Lower lobe of right lung (tissue), 2 donors: Measurements from ENCODE around the gene ARHGEF28. TPM values are rescaled to one million over a fixed set of nuclear protein-coding genes. Genes with fewer than 3 reads are reported as not detected.
A peak's percentile ranks its signal among the peaks of the same experiment; 100 is the strongest.

Experiments
- ATAC-seq, 2 donors: fragments of 200-7000 bp; cut with Tn5 transposase; one replicate each; pipeline ENCODE4 v1.9.1; 2020 to 2022; ENCODE audit warnings: mild to moderate bottlenecking in 2 of 2, moderate library complexity in 2 of 2
- DNase-seq: peaks from one replicate; pipeline ENCODE4 v3.0.0-alpha.2; 2020
- H3K27ac ChIP-seq: fragments of 200-600 bp; one replicate; pipeline ENCODE4 v1.8.0; 2022
- H3K27me3 ChIP-seq: fragments of 200-600 bp; one replicate; pipeline ENCODE4 v1.8.0; 2022; ENCODE audit warnings: low read depth
- H3K36me3 ChIP-seq: fragments of 200-600 bp; one replicate; pipeline ENCODE4 v1.8.0; 2022; ENCODE audit warnings: mild to moderate bottlenecking
- H3K4me1 ChIP-seq: fragments of 200-600 bp; one replicate; pipeline ENCODE4 v1.8.0; 2022
- H3K4me3 ChIP-seq: fragments of 200-600 bp; one replicate; pipeline ENCODE4 v1.8.0; 2022; ENCODE audit warnings: mild to moderate bottlenecking
- H3K9me3 ChIP-seq: fragments of 200-600 bp; one replicate; pipeline ENCODE4 v1.8.0; 2022
- intact Hi-C: fragments of 100-400 bp; cut with DNase I; formaldehyde crosslinking; loops from one replicate; pipeline ENCODE4 v1.11.0; 2022
- long read RNA-seq: library from polyadenylated mRNA; unstranded; transcript quantifications from one replicate; pipeline ENCODE4 v2.0.0, GENCODE V29; 2021
- total RNA-seq: library from RNA; stranded (reverse); fragmentation: NEBNext Ultra II Directional; extraction: Animal tissue kit (Norgen Biotek cat#: 25700); gene quantifications from one replicate; pipeline ENCODE4 v1.2.1, GENCODE V29; 2021
- TF ChIP-seq, protein P1 (sequence below): fragments of 200-600 bp; IDR thresholded peaks from one replicate; pipeline ENCODE4 v1.8.0; 2022; ENCODE audit warnings: antibody characterized with exemption, mild to moderate bottlenecking
- donor health status: DM: no; HTN: yes; CAD: no; lungs with severe emphysema.

ARHGEF28 gene, protein sequence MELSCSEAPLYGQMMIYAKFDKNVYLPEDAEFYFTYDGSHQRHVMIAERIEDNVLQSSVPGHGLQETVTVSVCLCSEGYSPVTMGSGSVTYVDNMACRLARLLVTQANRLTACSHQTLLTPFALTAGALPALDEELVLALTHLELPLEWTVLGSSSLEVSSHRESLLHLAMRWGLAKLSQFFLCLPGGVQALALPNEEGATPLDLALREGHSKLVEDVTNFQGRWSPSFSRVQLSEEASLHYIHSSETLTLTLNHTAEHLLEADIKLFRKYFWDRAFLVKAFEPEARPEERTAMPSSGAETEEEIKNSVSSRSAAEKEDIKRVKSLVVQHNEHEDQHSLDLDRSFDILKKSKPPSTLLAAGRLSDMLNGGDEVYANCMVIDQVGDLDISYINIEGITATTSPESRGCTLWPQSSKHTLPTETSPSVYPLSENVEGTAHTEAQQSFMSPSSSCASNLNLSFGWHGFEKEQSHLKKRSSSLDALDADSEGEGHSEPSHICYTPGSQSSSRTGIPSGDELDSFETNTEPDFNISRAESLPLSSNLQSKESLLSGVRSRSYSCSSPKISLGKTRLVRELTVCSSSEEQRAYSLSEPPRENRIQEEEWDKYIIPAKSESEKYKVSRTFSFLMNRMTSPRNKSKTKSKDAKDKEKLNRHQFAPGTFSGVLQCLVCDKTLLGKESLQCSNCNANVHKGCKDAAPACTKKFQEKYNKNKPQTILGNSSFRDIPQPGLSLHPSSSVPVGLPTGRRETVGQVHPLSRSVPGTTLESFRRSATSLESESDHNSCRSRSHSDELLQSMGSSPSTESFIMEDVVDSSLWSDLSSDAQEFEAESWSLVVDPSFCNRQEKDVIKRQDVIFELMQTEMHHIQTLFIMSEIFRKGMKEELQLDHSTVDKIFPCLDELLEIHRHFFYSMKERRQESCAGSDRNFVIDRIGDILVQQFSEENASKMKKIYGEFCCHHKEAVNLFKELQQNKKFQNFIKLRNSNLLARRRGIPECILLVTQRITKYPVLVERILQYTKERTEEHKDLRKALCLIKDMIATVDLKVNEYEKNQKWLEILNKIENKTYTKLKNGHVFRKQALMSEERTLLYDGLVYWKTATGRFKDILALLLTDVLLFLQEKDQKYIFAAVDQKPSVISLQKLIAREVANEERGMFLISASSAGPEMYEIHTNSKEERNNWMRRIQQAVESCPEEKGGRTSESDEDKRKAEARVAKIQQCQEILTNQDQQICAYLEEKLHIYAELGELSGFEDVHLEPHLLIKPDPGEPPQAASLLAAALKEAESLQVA (N-terminal part only)
- 30.4 TPM for total RNA-seq
- long read RNA-seq, full-length matches to known transcripts, result 3 of 50 reads
- long read RNA-seq, partial matches to known transcripts, result 35 of 50 reads
- long read RNA-seq, other reads (novel, unspliced or antisense), result 12 of 50 reads

DNA sequence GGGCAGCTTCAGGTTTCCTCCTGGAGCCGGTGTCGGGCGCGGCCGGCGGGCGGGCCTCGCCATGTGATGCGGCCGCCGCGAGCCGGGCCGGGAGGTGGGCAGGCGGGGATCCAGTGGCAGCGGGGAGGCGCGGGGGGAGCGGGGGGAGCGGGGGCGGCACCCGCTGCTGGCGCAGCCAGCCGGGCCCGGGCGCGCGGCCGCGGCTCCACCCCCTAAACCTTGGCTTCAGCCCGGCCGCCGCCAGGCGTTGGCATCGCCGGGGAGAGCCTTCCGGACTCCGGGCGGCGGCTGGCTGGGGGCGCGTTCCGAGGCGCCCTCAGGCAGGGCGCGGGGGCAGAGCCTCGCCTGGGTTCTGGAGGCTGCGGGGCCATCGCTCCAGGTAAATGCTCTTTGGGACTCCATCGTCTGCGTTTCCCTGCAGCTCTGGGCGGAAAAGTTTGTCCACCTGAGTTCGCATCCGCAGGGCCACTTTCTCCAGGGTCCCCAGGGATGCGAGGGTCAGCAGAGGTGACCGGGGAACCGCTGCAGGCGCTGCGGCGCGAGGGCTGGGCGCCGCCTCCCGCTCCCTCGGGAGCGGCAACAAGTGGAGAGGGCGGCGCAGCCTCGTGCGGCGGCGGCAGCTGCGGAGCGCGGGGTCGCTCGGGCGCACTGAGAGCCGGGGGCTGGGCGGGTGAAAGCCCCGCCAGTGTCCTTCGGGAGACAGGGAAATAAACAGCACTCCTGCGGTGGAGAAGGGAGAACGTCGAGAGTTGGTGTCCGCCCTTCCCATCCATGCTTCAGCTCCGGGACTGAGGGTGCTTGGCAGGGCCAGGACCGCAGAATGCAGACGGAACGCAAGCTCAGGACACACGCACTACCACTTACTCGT is at the start of gene ARHGEF28:
ARHGEF28 (plus strand) TSS at position 253 of the 868 bp plus-strand sequence. CDS start 58,656 bp downstream, outside the sequence.
- peaks cover 3% of the 10 kb centered on the region for H3K27me3 ChIP-seq
- H3K9me3 ChIP-seq, result no peaks in the 10 kb centered on the region
- H3K27ac ChIP-seq, result peak within 1 kb of the TSS; percentile 65
- H3K4me3 ChIP-seq, result peak within 1 kb of the TSS; percentile 76
- peak; percentile 82 for DNase-seq
- H3K36me3 ChIP-seq, result no peaks in the 10 kb centered on the region
- H3K4me1 ChIP-seq, result peaks cover 16% of the 10 kb centered on the region
- ATAC-seq, result peak; percentile 96 to 97
- TF ChIP-seq, protein P1, sequence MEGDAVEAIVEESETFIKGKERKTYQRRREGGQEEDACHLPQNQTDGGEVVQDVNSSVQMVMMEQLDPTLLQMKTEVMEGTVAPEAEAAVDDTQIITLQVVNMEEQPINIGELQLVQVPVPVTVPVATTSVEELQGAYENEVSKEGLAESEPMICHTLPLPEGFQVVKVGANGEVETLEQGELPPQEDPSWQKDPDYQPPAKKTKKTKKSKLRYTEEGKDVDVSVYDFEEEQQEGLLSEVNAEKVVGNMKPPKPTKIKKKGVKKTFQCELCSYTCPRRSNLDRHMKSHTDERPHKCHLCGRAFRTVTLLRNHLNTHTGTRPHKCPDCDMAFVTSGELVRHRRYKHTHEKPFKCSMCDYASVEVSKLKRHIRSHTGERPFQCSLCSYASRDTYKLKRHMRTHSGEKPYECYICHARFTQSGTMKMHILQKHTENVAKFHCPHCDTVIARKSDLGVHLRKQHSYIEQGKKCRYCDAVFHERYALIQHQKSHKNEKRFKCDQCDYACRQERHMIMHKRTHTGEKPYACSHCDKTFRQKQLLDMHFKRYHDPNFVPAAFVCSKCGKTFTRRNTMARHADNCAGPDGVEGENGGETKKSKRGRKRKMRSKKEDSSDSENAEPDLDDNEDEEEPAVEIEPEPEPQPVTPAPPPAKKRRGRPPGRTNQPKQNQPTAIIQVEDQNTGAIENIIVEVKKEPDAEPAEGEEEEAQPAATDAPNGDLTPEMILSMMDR, result no peak
- intact Hi-C loops, result no loop called here

DNA sequence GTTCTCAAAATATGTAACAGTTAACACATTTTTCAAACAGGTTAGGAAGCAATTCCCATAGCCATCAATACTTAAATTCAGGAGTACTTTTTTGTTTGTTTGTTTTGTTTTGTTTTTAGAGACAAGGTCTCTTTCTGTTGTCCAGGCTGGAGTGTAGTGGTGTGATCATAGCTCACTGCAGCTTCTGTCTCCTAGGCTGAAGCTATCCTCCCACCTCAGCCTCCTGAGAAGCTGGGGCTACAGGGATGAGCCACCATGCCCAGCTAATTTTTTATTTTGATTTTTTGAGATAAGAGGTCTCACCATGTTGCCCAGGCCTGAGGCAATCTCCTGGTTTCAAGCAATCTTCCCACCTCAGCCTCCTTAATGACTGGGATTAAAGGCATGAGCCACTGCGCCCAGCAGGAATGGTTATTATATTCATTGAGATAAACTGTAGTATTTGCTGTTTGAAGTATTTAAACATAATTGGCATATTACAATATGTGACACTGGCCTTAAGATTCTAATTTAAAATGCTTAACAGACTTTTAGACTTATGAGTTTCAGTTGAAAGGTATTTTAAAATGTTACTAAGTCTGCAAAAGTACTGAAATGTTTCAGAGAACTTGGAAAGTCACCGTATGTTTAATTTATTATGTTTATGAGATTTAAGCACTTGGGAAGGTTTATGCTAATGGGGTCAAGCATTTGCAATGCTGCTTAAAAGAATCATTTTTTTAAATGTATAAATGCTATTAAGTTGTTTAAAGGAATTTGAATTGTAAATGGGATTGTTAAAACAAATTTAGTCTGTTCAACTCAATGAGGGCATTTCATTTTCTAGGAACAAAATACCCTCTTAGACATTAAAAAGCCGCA is 43.5 kb upstream of the ARHGEF28 start:
- no peak overlapping the region for H3K4me3 ChIP-seq
- DNase-seq, result no peak
- intact Hi-C loops, result no loop called here
- no peak overlapping the region for H3K27ac ChIP-seq
- TF ChIP-seq, protein P1, result no peak
- no peaks in the 10 kb centered on the region for H3K4me1 ChIP-seq
- H3K36me3 ChIP-seq, result peaks cover 46% of the 10 kb centered on the region
- no peaks in the 10 kb centered on the region for H3K27me3 ChIP-seq
- ATAC-seq, result no peak
- H3K9me3 ChIP-seq, result no peaks in the 10 kb centered on the region

DNA sequence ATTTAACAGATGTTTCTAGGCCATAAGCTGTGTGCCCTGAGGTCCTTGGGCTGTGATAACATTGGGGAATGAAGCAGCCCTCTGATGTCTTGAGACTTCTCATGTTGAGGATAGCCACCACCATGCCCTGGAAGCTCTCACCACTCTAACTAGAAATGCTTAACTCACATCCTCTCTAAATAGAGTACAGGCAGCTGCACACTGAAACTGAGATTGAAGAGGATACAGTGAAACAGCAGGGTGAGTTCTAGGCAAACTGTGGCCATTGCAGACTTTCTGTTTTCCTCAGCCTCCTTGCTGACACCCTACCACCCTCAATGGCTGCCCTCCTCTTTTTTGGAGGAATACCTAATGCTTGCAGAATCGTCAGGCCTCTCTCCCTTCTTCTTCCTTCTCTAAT is 38.1 kb upstream of the ARHGEF28 start:
- no peak overlapping the region for H3K27ac ChIP-seq
- H3K4me1 ChIP-seq, result no peaks in the 10 kb centered on the region
- intact Hi-C loops, result no loop called here
- ATAC-seq (no peak), DNase-seq (no peak)
- no peaks in the 10 kb centered on the region for H3K9me3 ChIP-seq
- no peaks in the 10 kb centered on the region for H3K36me3 ChIP-seq
- TF ChIP-seq, protein P1, result no peak
- H3K4me3 ChIP-seq, result no peak overlapping the region
- H3K27me3 ChIP-seq, result no peaks in the 10 kb centered on the region

DNA sequence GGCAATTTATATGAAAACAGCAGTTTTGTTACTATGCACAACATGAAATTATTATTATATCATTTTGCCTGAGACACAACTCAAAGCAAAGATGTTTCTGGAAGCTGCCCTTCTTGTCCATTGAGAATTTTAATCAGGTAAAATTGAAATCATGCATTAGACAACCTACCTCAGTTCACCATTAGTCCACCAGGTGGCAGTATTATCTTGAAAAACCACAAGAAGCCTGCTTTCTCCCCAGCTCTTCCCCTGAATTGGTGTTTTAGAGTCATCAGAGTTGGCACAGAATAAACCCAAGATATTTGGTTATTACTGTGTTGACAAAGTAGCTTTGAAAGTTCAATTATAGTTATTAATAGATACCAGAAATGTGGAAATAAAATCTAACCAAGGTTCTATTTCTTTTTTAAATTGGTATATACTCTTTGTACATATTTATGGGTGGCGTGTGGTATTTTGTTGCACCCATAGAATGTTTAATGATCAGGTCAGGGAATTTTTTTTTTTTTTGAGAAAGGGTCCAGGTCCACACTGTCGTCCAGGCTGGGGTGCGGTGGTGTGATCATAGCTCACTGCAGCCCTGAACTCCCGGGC is 34.8 kb upstream of the ARHGEF28 start:
- intact Hi-C loops, result loop anchor here (5.0 kb wide), 1 partner anchor 201 kb away; no protein-coding TSS in a partner anchor
- Histone ChIP-seq H3K4me3 (no peak overlapping the region), H3K4me1 (no peaks in the 10 kb centered on the region), H3K27me3 (no peaks in the 10 kb centered on the region), H3K9me3 (no peaks in the 10 kb centered on the region), H3K36me3 (no peaks in the 10 kb centered on the region), H3K27ac (no peak overlapping the region)
- peak; percentile 85 to 90 for ATAC-seq
- DNase-seq, result no peak
- TF ChIP-seq, protein P1, result peak; percentile 87
